GM12878 (cell line): ENCODE results near the gene RAB30.

ENCODE experiments used
- BCLAF1 ChIP-seq: fragments of 450-650 bp; IDR thresholded peaks from 2 replicates; pipeline ENCODE4 v1.6.1; 2017; ENCODE audit warnings: antibody characterized with exemption, mild to moderate bottlenecking, moderate library complexity
- CTCF ChIP-seq, 3 experiments: IDR thresholded peaks in 2 of 3; conservative IDR thresholded peaks in 1 of 3; 2 replicates each; pipeline ENCODE4 v1.5.1; 2011; ENCODE audit warnings: low read depth in 3 of 3, low read length in 3 of 3, mild to moderate bottlenecking in 3 of 3, control low read depth in 2 of 3, moderate library complexity in 2 of 3, inconsistent platforms in 1 of 3, mixed read lengths in 1 of 3; ENCODE audit not compliant: control insufficient read depth in 2 of 3, insufficient read depth in 1 of 3; ENCODE audit errors: extremely low read depth in 1 of 3
- EP300 ChIP-seq, 2 experiments: fragments of 150-350 bp in 1 of 2; IDR thresholded peaks; 2 replicates each; pipeline ENCODE4 v1.6.1; 2011 to 2012; ENCODE audit warnings: low read depth in 2 of 2, low read length in 2 of 2, borderline replicate concordance in 1 of 2, improper control_type of control experiment in 1 of 2, inconsistent platforms in 1 of 2; ENCODE audit not compliant: control insufficient read depth in 1 of 2
- EZH2 ChIP-seq: IDR thresholded peaks from 2 replicates; pipeline ENCODE4 v1.6.1; 2012; ENCODE audit warnings: low read depth, mild to moderate bottlenecking, control low read depth, inconsistent platforms, low read length, borderline replicate concordance; ENCODE audit not compliant: control insufficient read depth
- MXI1 ChIP-seq: fragments of 150-350 bp; IDR thresholded peaks from 2 replicates; pipeline ENCODE4 v1.6.1; 2011; ENCODE audit warnings: low read depth, mild to moderate bottlenecking, inconsistent platforms, low read length, improper control_type of control experiment
- POLR2A ChIP-seq: IDR thresholded peaks from 2 replicates; pipeline ENCODE4 v1.6.1; 2011; ENCODE audit warnings: low read depth, mild to moderate bottlenecking, low read length
- POLR2AphosphoS5 ChIP-seq: IDR thresholded peaks from 2 replicates; pipeline ENCODE4 v1.6.1; 2011; ENCODE audit warnings: mild to moderate bottlenecking, low read length, inconsistent platforms
- SIX5 ChIP-seq: IDR thresholded peaks from 2 replicates; pipeline ENCODE4 v1.6.1; 2011; ENCODE audit warnings: mild to moderate bottlenecking, low read depth, low read length, moderate library complexity; ENCODE audit not compliant: severe bottlenecking
- YBX1 ChIP-seq: fragments of 450-650 bp; IDR thresholded peaks from 2 replicates; pipeline ENCODE4 v1.6.1; 2016; ENCODE audit warnings: antibody characterized with exemption

GRCh38 chr11:83025267-83025704 is 46.4 kb downstream of the RAB30 start:
- TF ChIP-seq SIX5 (no peak), MXI1 (no peak), BCLAF1 (no peak), CTCF (IDR thresholded peaks at IDR 0.05 in 2 of 3, conservative IDR thresholded peaks at IDR 0.05 in 1 of 3; ENCODE audit: control insufficient read depth in 2 of 3, extremely low read depth in 1 of 3, insufficient read depth in 1 of 3, low read depth in 3 of 3, low read length in 3 of 3) (no peak), POLR2A (no peak), YBX1 (no peak), POLR2AphosphoS5 (no peak), EZH2 (no peak), EP300 (IDR thresholded peaks at IDR 0.05; ENCODE audit: borderline replicate concordance in 1 of 2, control insufficient read depth in 1 of 2, low read depth in 2 of 2, low read length in 2 of 2) (no peak)
